Activated naive CD4-positive, alpha-beta T cell treated with anti-CD3 and anti-CD28 coated beads, Interleukin-2, amount 10 ng/mL, durations not matched to agents 5 hours and 36 hours (primary cell): ENCODE measurements around the gene LDOC1. TPM values are rescaled to one million over a fixed set of nuclear protein-coding genes. Genes with fewer than 3 reads are reported as not detected.

Experiments
- total RNA-seq, 2 experiments: library from RNA; stranded (reverse); gene quantifications; one replicate each; pipeline ENCODE4 v1.2.3, GENCODE V29; 2021

Gene LDOC1
- 10 to 100 TPM; 10.9 to 12.7 TPM for total RNA-seq

DNA sequence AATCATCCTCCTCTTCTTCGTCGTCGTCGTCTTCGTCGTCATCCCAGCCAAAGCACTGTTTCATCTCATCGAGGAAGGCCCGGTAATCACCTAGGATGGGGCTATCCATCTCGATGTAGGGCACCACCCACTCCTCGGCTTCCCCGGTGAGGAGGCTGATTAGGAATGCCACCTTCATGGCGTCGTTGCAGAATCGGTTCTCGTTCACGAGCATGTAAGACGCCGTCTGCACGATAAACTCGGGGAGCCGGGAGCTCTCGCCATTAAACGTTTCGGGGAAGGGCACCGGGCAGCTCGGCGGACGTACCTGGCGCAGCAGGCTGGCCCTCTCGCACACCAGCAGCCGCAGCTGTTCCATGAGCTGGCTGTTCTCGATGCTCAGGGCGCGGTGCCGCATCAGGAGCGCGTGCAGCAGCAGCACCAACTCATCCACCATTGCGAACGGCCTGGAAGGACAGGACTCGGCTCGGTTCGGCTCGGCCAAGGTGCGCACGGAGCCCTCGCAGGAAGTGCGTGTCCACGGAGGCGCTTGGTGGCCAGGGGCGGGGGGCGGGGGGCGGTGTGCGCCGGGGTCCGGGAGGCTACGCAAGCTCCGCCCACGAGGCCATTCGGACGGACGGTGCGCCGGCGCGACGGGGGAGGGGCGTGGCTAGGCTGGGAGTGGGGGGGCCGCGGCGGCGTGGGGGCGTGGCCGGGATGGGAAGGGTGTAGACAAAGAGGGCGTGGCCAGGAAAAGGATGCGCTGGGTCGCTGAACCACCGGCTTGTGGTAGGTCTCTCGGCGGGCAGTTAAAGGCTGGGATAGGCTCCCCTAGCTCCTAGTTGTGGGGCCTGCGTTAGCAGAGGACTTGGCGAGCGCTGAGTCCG is at the start of gene LDOC1:
Gene LDOC1, minus strand, starts transcription at position 544 of the 866 bp plus-strand sequence. Its CDS starts 108 bp downstream, at position 436.

Other genes with a start within 250 kb of the LDOC1 start
- gene SPANXB1, start 174.5 kb downstream of the LDOC1 start, total RNA-seq, result not detected
- not detected for gene SPANXC, start 65.4 kb upstream of the LDOC1 start, total RNA-seq